ENCODE data around the gene EPB41. TPM values are rescaled to one million over a fixed set of nuclear protein-coding genes. Genes with fewer than 3 reads are reported as not detected.

The EPB41 gene
- total and polyA plus RNA-seq, 4 donors = 10.7 to 189 (median 38.1) TPM

DNA sequence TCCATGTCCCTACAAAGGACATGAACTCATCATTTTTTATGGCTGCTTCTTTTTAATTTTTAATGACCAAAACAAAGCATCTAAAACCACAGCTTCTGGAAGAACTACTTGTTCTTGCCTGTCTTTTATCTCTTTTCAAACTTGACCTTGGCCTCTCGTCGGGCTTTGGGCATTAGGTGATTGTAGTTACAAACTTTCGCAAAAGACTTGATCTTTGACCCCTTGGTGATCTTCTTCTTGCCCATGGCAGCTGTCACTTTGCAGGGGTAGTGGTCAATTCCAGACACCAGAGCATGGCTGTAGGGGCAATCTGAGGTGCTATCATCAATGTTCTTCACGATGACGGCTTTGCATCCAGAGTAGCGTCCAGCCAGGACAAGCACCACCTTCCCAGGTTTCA, 67.8 kb downstream of the EPB41 start (continued):
- TF ChIP-seq, protein P1, sequence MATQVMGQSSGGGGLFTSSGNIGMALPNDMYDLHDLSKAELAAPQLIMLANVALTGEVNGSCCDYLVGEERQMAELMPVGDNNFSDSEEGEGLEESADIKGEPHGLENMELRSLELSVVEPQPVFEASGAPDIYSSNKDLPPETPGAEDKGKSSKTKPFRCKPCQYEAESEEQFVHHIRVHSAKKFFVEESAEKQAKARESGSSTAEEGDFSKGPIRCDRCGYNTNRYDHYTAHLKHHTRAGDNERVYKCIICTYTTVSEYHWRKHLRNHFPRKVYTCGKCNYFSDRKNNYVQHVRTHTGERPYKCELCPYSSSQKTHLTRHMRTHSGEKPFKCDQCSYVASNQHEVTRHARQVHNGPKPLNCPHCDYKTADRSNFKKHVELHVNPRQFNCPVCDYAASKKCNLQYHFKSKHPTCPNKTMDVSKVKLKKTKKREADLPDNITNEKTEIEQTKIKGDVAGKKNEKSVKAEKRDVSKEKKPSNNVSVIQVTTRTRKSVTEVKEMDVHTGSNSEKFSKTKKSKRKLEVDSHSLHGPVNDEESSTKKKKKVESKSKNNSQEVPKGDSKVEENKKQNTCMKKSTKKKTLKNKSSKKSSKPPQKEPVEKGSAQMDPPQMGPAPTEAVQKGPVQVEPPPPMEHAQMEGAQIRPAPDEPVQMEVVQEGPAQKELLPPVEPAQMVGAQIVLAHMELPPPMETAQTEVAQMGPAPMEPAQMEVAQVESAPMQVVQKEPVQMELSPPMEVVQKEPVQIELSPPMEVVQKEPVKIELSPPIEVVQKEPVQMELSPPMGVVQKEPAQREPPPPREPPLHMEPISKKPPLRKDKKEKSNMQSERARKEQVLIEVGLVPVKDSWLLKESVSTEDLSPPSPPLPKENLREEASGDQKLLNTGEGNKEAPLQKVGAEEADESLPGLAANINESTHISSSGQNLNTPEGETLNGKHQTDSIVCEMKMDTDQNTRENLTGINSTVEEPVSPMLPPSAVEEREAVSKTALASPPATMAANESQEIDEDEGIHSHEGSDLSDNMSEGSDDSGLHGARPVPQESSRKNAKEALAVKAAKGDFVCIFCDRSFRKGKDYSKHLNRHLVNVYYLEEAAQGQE (IDR thresholded peaks at IDR 0.05) = no peak
- no peak for TF ChIP-seq HNF4G (IDR thresholded peaks at IDR 0.05)

DNA sequence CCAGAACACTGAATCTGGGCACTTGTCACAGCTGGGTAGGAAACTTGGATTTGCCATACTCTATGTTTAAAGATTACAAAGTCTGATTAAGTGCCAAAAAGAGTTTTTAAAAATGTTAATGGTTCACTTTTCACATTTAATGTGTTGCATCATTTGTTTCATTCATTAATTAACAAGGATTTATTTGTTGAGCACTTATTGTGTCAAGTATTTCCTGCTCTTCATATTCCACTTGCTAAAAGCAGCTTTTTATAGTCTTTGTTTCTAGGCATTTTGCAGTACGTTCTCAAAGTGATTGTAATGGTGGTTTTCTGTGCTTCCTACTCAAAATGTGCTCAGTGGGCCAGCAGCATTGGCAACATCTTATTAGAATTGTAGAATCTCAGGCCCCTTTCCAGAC, 68.7 kb downstream of the EPB41 start:
- Histone ChIP-seq H3K27ac (ENCODE audit: low read depth in 1 of 2, low read length in 2 of 2) (peak overlapping the region; percentile 77 to 94), H3K27me3 (ENCODE audit: control insufficient read depth in 4 of 4, insufficient read depth in 4 of 4, low read length in 3 of 4) (no peaks in the 10 kb centered on the region)
- WGBS = 91% methylated on average over 1 of the region's 1 CpG

More for the DNA sequence above, 68.7 kb downstream of the EPB41 start:
- Histone ChIP-seq H3K36me3 (ENCODE audit: control insufficient read depth in 4 of 4, insufficient read depth in 3 of 4, low read depth in 1 of 4, low read length in 3 of 4) (peaks cover 0 to 4% (median 1%) of the 10 kb centered on the region in 4 donors), H3K9ac (ENCODE audit: low read depth in 1 of 2, low read length in 2 of 2) (peak overlapping the region in 1 of 2 donors; percentile 45), H3K4me3 (ENCODE audit: low read depth in 1 of 3, low read length in 3 of 3) (no peak overlapping the region), H3K9me3 (ENCODE audit: control insufficient read depth in 4 of 4, low read length in 3 of 4) (no peaks in the 10 kb centered on the region), H3K4me1 (ENCODE audit: control insufficient read depth in 4 of 4, insufficient read depth in 4 of 4, low read length in 3 of 4) (peaks cover 0 to 17% (median 5%) of the 10 kb centered on the region in 4 donors)
- TF ChIP-seq FOXA1 (IDR thresholded peaks at IDR 0.05) = no peak
- TF ChIP-seq, protein P2, sequence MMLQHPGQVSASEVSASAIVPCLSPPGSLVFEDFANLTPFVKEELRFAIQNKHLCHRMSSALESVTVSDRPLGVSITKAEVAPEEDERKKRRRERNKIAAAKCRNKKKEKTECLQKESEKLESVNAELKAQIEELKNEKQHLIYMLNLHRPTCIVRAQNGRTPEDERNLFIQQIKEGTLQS (IDR thresholded peaks at IDR 0.05) = no peak
- no peak for TF ChIP-seq FOXA2 (IDR thresholded peaks at IDR 0.05)
- TF ChIP-seq, protein P1 (IDR thresholded peaks at IDR 0.05) = no peak
- no peak for TF ChIP-seq TAF1 (conservative IDR thresholded peaks at IDR 0.05)
- TF ChIP-seq YY1 (IDR thresholded peaks at IDR 0.05) = no peak
- TF ChIP-seq, protein P3, sequence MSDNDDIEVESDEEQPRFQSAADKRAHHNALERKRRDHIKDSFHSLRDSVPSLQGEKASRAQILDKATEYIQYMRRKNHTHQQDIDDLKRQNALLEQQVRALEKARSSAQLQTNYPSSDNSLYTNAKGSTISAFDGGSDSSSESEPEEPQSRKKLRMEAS (IDR thresholded peaks at IDR 0.05) = no peak
- no peak for TF ChIP-seq EGR1 (IDR thresholded peaks at IDR 0.05; ENCODE audit: low read depth in 2 of 2)
- TF ChIP-seq HNF4A (conservative IDR thresholded peaks at IDR 0.05) = no peak
- TF ChIP-seq, protein P4, sequence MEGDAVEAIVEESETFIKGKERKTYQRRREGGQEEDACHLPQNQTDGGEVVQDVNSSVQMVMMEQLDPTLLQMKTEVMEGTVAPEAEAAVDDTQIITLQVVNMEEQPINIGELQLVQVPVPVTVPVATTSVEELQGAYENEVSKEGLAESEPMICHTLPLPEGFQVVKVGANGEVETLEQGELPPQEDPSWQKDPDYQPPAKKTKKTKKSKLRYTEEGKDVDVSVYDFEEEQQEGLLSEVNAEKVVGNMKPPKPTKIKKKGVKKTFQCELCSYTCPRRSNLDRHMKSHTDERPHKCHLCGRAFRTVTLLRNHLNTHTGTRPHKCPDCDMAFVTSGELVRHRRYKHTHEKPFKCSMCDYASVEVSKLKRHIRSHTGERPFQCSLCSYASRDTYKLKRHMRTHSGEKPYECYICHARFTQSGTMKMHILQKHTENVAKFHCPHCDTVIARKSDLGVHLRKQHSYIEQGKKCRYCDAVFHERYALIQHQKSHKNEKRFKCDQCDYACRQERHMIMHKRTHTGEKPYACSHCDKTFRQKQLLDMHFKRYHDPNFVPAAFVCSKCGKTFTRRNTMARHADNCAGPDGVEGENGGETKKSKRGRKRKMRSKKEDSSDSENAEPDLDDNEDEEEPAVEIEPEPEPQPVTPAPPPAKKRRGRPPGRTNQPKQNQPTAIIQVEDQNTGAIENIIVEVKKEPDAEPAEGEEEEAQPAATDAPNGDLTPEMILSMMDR (IDR thresholded peaks at IDR 0.05; ENCODE audit: low read depth, low read length, missing input control) = no peak
- no peak for TF ChIP-seq GABPA (IDR thresholded peaks at IDR 0.05 in 1 of 2, conservative IDR thresholded peaks at IDR 0.05 in 1 of 2)
- TF ChIP-seq JUND (IDR thresholded peaks at IDR 0.05) = no peak
- no peak for TF ChIP-seq SP1 (IDR thresholded peaks at IDR 0.05)
- no peak for DNase-seq (ENCODE audit: low spot score)

Data from liver (tissue), 9 donors.